HEK293 (cell line): ENCODE results near the gene IRF2BPL.

Source experiments
- KLF16 ChIP-seq: fragments of 450-650 bp; formaldehyde crosslinking; IDR thresholded peaks from 2 replicates; pipeline ENCODE4 v1.5.1; 2017; ENCODE audit warnings: missing biosample characterization, missing genetic modification characterization
- TRIM28 ChIP-seq: IDR thresholded peaks from 2 replicates; pipeline ENCODE4 v1.6.1; 2011; ENCODE audit warnings: low read length, control low read depth, borderline replicate concordance

DNA sequence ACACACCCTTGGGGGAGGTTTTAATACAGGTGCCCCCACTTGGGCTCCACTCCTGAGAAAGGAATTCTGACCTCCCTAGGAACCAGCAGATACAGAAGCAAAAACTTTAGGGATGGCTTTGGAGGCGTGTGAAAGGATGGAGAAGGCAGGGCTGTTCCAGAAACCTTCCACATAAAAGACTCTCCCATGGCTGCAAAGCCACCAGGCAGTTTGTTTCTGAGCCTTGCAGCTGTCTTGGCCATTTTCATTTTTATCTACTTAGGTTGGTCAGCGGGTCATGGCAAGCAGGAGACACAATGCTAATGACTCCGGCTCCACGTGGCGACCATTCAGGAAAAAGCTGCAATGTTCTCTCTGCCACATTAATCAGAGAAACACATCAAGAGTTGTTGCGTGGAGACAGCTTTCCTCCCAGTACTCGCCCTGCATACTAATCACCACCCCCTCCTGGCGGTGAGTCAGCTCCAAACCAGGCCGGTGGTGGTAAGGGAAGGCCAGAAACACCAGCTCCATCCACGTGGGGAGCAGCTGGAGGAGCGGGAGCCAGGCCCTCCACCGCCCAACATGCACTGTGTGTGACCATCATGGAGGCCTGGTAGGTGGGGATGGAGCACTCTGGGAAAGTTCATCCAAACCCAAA is 30.9 kb upstream of the IRF2BPL start:
- TF ChIP-seq TRIM28, result peak; percentile 69; the same call in 1 of the 2 replicates
- TF ChIP-seq KLF16, result no peak
